HFFc6 (cell line): ENCODE measurements around the gene C12orf42. TPM values are rescaled to one million over a fixed set of nuclear protein-coding genes. Genes with fewer than 3 reads are reported as not detected.
A peak's percentile ranks its signal among the peaks of the same experiment; 100 is the strongest.

ENCODE experiments used
- DNase-seq: peaks from one replicate; pipeline ENCODE4 v3.0.0-alpha.2; 2018
- H3K27ac Mint-ChIP-seq: 2 replicates; pipeline ENCODE4 v1.8.0; 2020; ENCODE audit warnings: mild to moderate bottlenecking, mixed read lengths
- H3K27me3 Mint-ChIP-seq: 2 replicates; pipeline ENCODE4 v1.8.0; 2021; ENCODE audit warnings: mild to moderate bottlenecking, moderate library complexity, mixed read lengths; ENCODE audit not compliant: insufficient read depth
- H3K36me3 Mint-ChIP-seq: 2 replicates; pipeline ENCODE4 v1.8.0; 2021; ENCODE audit warnings: low read depth, mixed read lengths
- H3K4me1 Mint-ChIP-seq: 2 replicates; pipeline ENCODE4 v1.8.0; 2020; ENCODE audit warnings: low read depth, mixed read lengths
- H3K4me3 Mint-ChIP-seq: 2 replicates; pipeline ENCODE4 v1.8.0; 2020; ENCODE audit warnings: mild to moderate bottlenecking, moderate library complexity, mixed read lengths
- H3K9me3 Mint-ChIP-seq: 2 replicates; pipeline ENCODE4 v1.8.0; 2020; ENCODE audit warnings: mild to moderate bottlenecking, mixed read lengths
- total RNA-seq, 6 experiments: library from RNA; stranded (reverse); fragmentation: NEBNext Ultra II Directional; extraction: Animal tissue kit (Norgen Biotek cat#: 25700); gene quantifications; 2 replicates in 1 of 6; 3 replicates in 5 of 6; pipeline ENCODE4 v1.2.3, GENCODE V29; 2021
- TF ChIP-seq, protein P1 (sequence below): fragments of 200-600 bp; sonication (generic); IDR thresholded peaks from 2 replicates; pipeline ENCODE4 v1.5.0; 2021; ENCODE audit warnings: antibody characterized with exemption, mild to moderate bottlenecking

Gene C12orf42
- total RNA-seq, 6 experiments from 2014 or later, result not detected

GRCh38 chr12:103504606-103505005 is 8.8 kb upstream of the C12orf42 start:
- no peaks in the 10 kb centered on the region for H3K36me3 Mint-ChIP-seq
- peaks cover 1% of the 10 kb centered on the region; the same call in 1 of the 2 replicates for H3K27me3 Mint-ChIP-seq
- DNase-seq, result no peak
- no peaks in the 10 kb centered on the region for H3K4me1 Mint-ChIP-seq
- no peaks in the 10 kb centered on the region for H3K9me3 Mint-ChIP-seq
- TF ChIP-seq, protein P1, sequence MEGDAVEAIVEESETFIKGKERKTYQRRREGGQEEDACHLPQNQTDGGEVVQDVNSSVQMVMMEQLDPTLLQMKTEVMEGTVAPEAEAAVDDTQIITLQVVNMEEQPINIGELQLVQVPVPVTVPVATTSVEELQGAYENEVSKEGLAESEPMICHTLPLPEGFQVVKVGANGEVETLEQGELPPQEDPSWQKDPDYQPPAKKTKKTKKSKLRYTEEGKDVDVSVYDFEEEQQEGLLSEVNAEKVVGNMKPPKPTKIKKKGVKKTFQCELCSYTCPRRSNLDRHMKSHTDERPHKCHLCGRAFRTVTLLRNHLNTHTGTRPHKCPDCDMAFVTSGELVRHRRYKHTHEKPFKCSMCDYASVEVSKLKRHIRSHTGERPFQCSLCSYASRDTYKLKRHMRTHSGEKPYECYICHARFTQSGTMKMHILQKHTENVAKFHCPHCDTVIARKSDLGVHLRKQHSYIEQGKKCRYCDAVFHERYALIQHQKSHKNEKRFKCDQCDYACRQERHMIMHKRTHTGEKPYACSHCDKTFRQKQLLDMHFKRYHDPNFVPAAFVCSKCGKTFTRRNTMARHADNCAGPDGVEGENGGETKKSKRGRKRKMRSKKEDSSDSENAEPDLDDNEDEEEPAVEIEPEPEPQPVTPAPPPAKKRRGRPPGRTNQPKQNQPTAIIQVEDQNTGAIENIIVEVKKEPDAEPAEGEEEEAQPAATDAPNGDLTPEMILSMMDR, result no peak
- no peak overlapping the region for H3K27ac Mint-ChIP-seq
- H3K4me3 Mint-ChIP-seq, result no peak overlapping the region

- H3K4me1 Mint-ChIP-seq, result no peaks in the 10 kb centered on the region
Measured at GRCh38 chr12:103503546-103504480, 8.0 kb upstream of the C12orf42 start.

GRCh38 chr12:103501447-103501846 is 5.7 kb upstream of the C12orf42 start:
- Mint-ChIP-seq H3K4me1 (no peaks in the 10 kb centered on the region), H3K36me3 (no peaks in the 10 kb centered on the region), H3K9me3 (no peaks in the 10 kb centered on the region), H3K27ac (no peak overlapping the region), H3K27me3 (peaks cover 1% of the 10 kb centered on the region), H3K4me3 (no peak overlapping the region)
- DNase-seq, result no peak
- TF ChIP-seq, protein P1, result no peak

More at GRCh38 chr12:103503546-103504480, 8.0 kb upstream of the C12orf42 start:
- Mint-ChIP-seq H3K27me3 (peaks cover 1% of the 10 kb centered on the region; the same call in 1 of the 2 replicates), H3K4me3 (no peak overlapping the region), H3K27ac (no peak overlapping the region), H3K36me3 (no peaks in the 10 kb centered on the region), H3K9me3 (no peaks in the 10 kb centered on the region)
- no peak for DNase-seq
- TF ChIP-seq, protein P1, result peak; percentile 49

GRCh38 chr12:103499571-103499970 is 3.8 kb upstream of the C12orf42 start:
- Mint-ChIP-seq H3K4me1 (no peaks in the 10 kb centered on the region), H3K27me3 (peaks cover 6% of the 10 kb centered on the region)

GRCh38 chr12:103498990-103499389 is 3.2 kb upstream of the C12orf42 start:
- Mint-ChIP-seq H3K4me3 (no peak overlapping the region), H3K27ac (no peak overlapping the region), H3K27me3 (peaks cover 10% of the 10 kb centered on the region), H3K36me3 (no peaks in the 10 kb centered on the region), H3K4me1 (no peaks in the 10 kb centered on the region), H3K9me3 (no peaks in the 10 kb centered on the region)
- no peak for DNase-seq
- TF ChIP-seq, protein P1, result no peak

More at GRCh38 chr12:103499571-103499970, 3.8 kb upstream of the C12orf42 start:
- Mint-ChIP-seq H3K36me3 (no peaks in the 10 kb centered on the region), H3K4me3 (no peak overlapping the region), H3K27ac (no peak overlapping the region), H3K9me3 (no peaks in the 10 kb centered on the region)
- no peak for DNase-seq
- TF ChIP-seq, protein P1, result no peak
